GM23338 (cell line): ENCODE measurements around the gene DAP3. TPM values are rescaled to one million over a fixed set of nuclear protein-coding genes. Genes with fewer than 3 reads are reported as not detected.
"Not testable (repeated sequence)": the region's sequence is repeated elsewhere in the genome, so short reads cannot be mapped to it uniquely, and the experiment has no call there.

Experiments
- ATAC-seq: fragments of 200-7000 bp; cut with Tn5 transposase; 3 replicates; pipeline ENCODE4 v1.9.1; 2020
- DNase-seq: peaks from one replicate; pipeline ENCODE4 v3.0.0-alpha.2; 2015; ENCODE audit warnings: low spot score
- H2AFZ ChIP-seq: fragments of 200-600 bp; sonication (generic); 2 replicates; pipeline ENCODE4 v1.8.0; 2016; ENCODE audit warnings: antibody characterized with exemption, mild to moderate bottlenecking, moderate library complexity
- H3F3A ChIP-seq: fragments of 200-600 bp; sonication (generic); replicated peaks from 2 replicates; pipeline ENCODE4 v1.8.0; 2017; ENCODE audit warnings: antibody characterized with exemption, mixed run types, low read depth
- H3K27ac ChIP-seq: fragments of 200-600 bp; sonication (generic); 2 replicates; pipeline ENCODE4 v1.6.1; 2016; ENCODE audit warnings: low read depth
- H3K27me3 ChIP-seq: fragments of 200-600 bp; sonication (generic); 2 replicates; pipeline ENCODE4 v1.8.0; 2016; ENCODE audit warnings: mild to moderate bottlenecking, mixed run types, moderate library complexity; ENCODE audit not compliant: insufficient read depth
- H3K36me3 ChIP-seq: fragments of 200-600 bp; sonication (generic); 2 replicates; pipeline ENCODE4 v1.8.0; 2016; ENCODE audit warnings: mild to moderate bottlenecking; ENCODE audit not compliant: insufficient read depth
- H3K4me1 ChIP-seq: fragments of 200-600 bp; sonication (generic); 2 replicates; pipeline ENCODE4 v1.8.0; 2016; ENCODE audit warnings: mild to moderate bottlenecking, moderate library complexity; ENCODE audit not compliant: insufficient read depth
- H3K4me2 ChIP-seq: fragments of 200-600 bp; sonication (generic); 2 replicates; pipeline ENCODE4 v1.7.1; 2017; ENCODE audit warnings: mixed run types
- H3K4me3 ChIP-seq: fragments of 200-600 bp; sonication (generic); 2 replicates; pipeline ENCODE4 v1.6.1; 2016; ENCODE audit warnings: mixed run types
- H3K79me2 ChIP-seq: fragments of 200-600 bp; sonication (generic); replicated peaks from 2 replicates; pipeline ENCODE4 v1.8.0; 2017; ENCODE audit warnings: mild to moderate bottlenecking; ENCODE audit not compliant: insufficient read depth
- H3K9me2 ChIP-seq: fragments of 200-600 bp; sonication (generic); 2 replicates; pipeline ENCODE4 v1.8.0; 2017; ENCODE audit not compliant: insufficient read depth
- H4K20me1 ChIP-seq: fragments of 200-600 bp; sonication (generic); replicated peaks from 2 replicates; pipeline ENCODE4 v1.8.0; 2017; ENCODE audit warnings: mild to moderate bottlenecking; ENCODE audit not compliant: insufficient read depth
- H3K27ac Mint-ChIP-seq: 2 replicates; pipeline ENCODE4 v1.8.0; 2020; ENCODE audit warnings: inconsistent platforms, mild to moderate bottlenecking, moderate library complexity, mixed read lengths
- H3K27me3 Mint-ChIP-seq: 3 replicates; pipeline ENCODE4 v1.8.0; 2022; ENCODE audit warnings: low read depth, mild to moderate bottlenecking, moderate library complexity, mixed read lengths, inconsistent platforms; ENCODE audit not compliant: insufficient read depth, poor library complexity
- H3K36me3 Mint-ChIP-seq: 3 replicates; pipeline ENCODE4 v1.8.0; 2021; ENCODE audit warnings: low read depth, mild to moderate bottlenecking, inconsistent platforms, moderate library complexity, mixed read lengths
- H3K4me1 Mint-ChIP-seq: 3 replicates; pipeline ENCODE4 v1.8.0; 2020; ENCODE audit warnings: mild to moderate bottlenecking, inconsistent platforms, mixed read lengths
- H3K4me3 Mint-ChIP-seq: 3 replicates; pipeline ENCODE4 v1.8.0; 2021; ENCODE audit warnings: moderate library complexity, mild to moderate bottlenecking, inconsistent platforms, mixed read lengths
- H3K9me3 Mint-ChIP-seq: 3 replicates; pipeline ENCODE4 v1.8.0; 2020; ENCODE audit warnings: moderate library complexity, mild to moderate bottlenecking, inconsistent platforms, mixed read lengths
- CTCF ChIP-seq, 2 experiments: fragments of 200-600 bp in 1 of 2; sonication (generic) in 1 of 2; conservative IDR thresholded peaks; 2 replicates each; pipeline versions ENCODE4 v1.5.1 to v1.6.1; 2016 to 2017; ENCODE audit warnings: antibody characterized with exemption in 2 of 2, low read depth in 2 of 2, mild to moderate bottlenecking in 2 of 2, moderate library complexity in 1 of 2
- EZH2phosphoT487 ChIP-seq: fragments of 200-600 bp; sonication (generic); IDR thresholded peaks from one replicate; pipeline ENCODE4 v1.8.1; 2018; ENCODE audit warnings: antibody characterized with exemption; ENCODE audit not compliant: unreplicated experiment
- JUNB ChIP-seq: IDR thresholded peaks from one replicate; pipeline ENCODE4 v1.6.1; 2016; ENCODE audit warnings: antibody characterized with exemption; ENCODE audit not compliant: unreplicated experiment
- STAT1 ChIP-seq: IDR thresholded peaks from one replicate; pipeline ENCODE4 v1.6.1; 2016; ENCODE audit warnings: antibody characterized with exemption; ENCODE audit not compliant: unreplicated experiment
- ZNF331 ChIP-seq: fragments of 250-450 bp; sonication (Bioruptor Pico); IDR thresholded peaks from 2 replicates; pipeline ENCODE4 v1.5.0; 2020; ENCODE audit warnings: low read depth, mild to moderate bottlenecking, moderate library complexity
- ZNF462 ChIP-seq: fragments of 250-450 bp; sonication (Bioruptor Pico); IDR thresholded peaks from 2 replicates; pipeline ENCODE4 v1.5.0; 2020; ENCODE audit warnings: mild to moderate bottlenecking, moderate library complexity
- polyA plus RNA-seq: library from polyadenylated mRNA; unstranded; fragments of >200 nt; fragmentation: Nextera tagmentation; extraction: Ambion mirVana; gene quantifications from 2 replicates; pipeline ENCODE4 v1.2.1, GENCODE V29; 2016
- total RNA-seq: library from RNA; depleted of rRNA; stranded (reverse); fragments of >200 nt; shearing (Covaris generic); gene quantifications from 2 replicates; pipeline ENCODE4 v1.2.3, GENCODE V29; 2014
- TF ChIP-seq, protein P1 (sequence below): IDR thresholded peaks from 2 replicates; pipeline ENCODE4 v1.6.1; 2016; ENCODE audit warnings: antibody characterized with exemption

Gene DAP3
- total and polyA plus RNA-seq, 2 experiments from 2014 or later: 89.8 to 90.1 TPM

GRCh38 chr1:155715777-155716176 is 26.9 kb downstream of the DAP3 start (continued):
- no peak for TF ChIP-seq CTCF (conservative IDR thresholded peaks at IDR 0.05; ENCODE audit: low read depth in 2 of 2)

DNA sequence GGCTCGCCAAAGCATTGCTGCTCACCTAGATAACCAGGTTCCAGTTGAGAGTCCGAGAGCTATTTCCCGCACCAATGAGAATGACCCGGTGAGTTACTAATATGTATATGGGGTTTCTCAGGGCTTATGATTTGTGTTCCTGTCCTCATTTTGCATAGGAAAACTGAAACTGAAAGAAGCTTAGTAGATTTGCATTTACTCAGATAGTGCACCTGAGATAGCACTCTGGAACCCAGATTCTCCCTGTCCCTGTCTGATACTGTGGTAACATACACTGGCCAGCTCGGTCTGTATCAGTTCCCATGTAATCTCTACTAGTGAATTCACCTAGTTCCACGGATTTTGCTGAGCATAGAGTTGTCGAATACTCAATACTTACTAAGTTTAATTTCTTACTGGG is 28.1 kb downstream of the DAP3 start:
- H3K4me1 ChIP-seq: no peaks in the 10 kb centered on the region
- no peaks in the 10 kb centered on the region for H3K4me1 Mint-ChIP-seq
- peaks cover 11% of the 10 kb centered on the region; the same call in 1 of the 2 replicates for H3K79me2 ChIP-seq
- no peak overlapping the region for H3K4me3 Mint-ChIP-seq
- no peak for ATAC-seq
- H2AFZ ChIP-seq: no peak overlapping the region
- H3K9me3 Mint-ChIP-seq: no peaks in the 10 kb centered on the region
- DNase-seq: no peak
- H3K27ac Mint-ChIP-seq: no peak overlapping the region
- H3F3A ChIP-seq: 0 out of 2 replicates have a peak, but pooled peaks cover 2% of the 10 kb centered on the region
- H3K4me3 ChIP-seq: no peak overlapping the region
- no peaks in the 10 kb centered on the region for H3K9me2 ChIP-seq
- no peak overlapping the region for H3K4me2 ChIP-seq
- H3K27me3 ChIP-seq: no peaks in the 10 kb centered on the region
- peaks cover 60% of the 10 kb centered on the region for H3K36me3 Mint-ChIP-seq
- H3K36me3 ChIP-seq: peaks cover 13% of the 10 kb centered on the region; the same call in 1 of the 2 replicates
- peaks cover 7% of the 10 kb centered on the region for H3K27me3 Mint-ChIP-seq
- TF ChIP-seq STAT1 (no peak), JUNB (no peak), ZNF462 (CRISPR knock-in tag) (no peak), ZNF331 (CRISPR knock-in tag) (no peak), EZH2phosphoT487 (no peak)
- TF ChIP-seq, protein P1, sequence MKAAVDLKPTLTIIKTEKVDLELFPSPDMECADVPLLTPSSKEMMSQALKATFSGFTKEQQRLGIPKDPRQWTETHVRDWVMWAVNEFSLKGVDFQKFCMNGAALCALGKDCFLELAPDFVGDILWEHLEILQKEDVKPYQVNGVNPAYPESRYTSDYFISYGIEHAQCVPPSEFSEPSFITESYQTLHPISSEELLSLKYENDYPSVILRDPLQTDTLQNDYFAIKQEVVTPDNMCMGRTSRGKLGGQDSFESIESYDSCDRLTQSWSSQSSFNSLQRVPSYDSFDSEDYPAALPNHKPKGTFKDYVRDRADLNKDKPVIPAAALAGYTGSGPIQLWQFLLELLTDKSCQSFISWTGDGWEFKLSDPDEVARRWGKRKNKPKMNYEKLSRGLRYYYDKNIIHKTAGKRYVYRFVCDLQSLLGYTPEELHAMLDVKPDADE: no peak
- no peaks in the 10 kb centered on the region for H4K20me1 ChIP-seq
- H3K27ac ChIP-seq: no peak overlapping the region

- H3K27ac ChIP-seq, H3F3A ChIP-seq, H3K27me3 Mint-ChIP-seq, H3K4me1 ChIP-seq, H2AFZ ChIP-seq, H3K9me2 ChIP-seq, ATAC-seq, H3K4me3 ChIP-seq, H3K4me2 ChIP-seq, H4K20me1 ChIP-seq, H3K9me3 Mint-ChIP-seq, H3K27ac Mint-ChIP-seq, H3K27me3 ChIP-seq, H3K4me1 Mint-ChIP-seq, DNase-seq, H3K4me3 Mint-ChIP-seq: not testable (repeated sequence)
- Histone ChIP-seq H3K36me3 (peaks cover 19% of the 10 kb centered on the region; the same call in 1 of the 2 replicates), H3K79me2 (peaks cover 10% of the 10 kb centered on the region; the same call in 1 of the 2 replicates)
- H3K36me3 Mint-ChIP-seq: peaks cover 47% of the 10 kb centered on the region
These were observed 29.7 kb downstream of the DAP3 start for GRCh38 chr1:155718524-155719115.
